HG02623 (cell line): ENCODE results near the gene TMEM89.

ENCODE experiments used
- ATAC-seq: cut with Tn5 transposase; IDR thresholded peaks from one replicate; pipeline ENCODE4 v1.9.1; 2021; ENCODE audit warnings: moderate library complexity; ENCODE audit not compliant: unreplicated experiment

Gene TMEM89

DNA sequence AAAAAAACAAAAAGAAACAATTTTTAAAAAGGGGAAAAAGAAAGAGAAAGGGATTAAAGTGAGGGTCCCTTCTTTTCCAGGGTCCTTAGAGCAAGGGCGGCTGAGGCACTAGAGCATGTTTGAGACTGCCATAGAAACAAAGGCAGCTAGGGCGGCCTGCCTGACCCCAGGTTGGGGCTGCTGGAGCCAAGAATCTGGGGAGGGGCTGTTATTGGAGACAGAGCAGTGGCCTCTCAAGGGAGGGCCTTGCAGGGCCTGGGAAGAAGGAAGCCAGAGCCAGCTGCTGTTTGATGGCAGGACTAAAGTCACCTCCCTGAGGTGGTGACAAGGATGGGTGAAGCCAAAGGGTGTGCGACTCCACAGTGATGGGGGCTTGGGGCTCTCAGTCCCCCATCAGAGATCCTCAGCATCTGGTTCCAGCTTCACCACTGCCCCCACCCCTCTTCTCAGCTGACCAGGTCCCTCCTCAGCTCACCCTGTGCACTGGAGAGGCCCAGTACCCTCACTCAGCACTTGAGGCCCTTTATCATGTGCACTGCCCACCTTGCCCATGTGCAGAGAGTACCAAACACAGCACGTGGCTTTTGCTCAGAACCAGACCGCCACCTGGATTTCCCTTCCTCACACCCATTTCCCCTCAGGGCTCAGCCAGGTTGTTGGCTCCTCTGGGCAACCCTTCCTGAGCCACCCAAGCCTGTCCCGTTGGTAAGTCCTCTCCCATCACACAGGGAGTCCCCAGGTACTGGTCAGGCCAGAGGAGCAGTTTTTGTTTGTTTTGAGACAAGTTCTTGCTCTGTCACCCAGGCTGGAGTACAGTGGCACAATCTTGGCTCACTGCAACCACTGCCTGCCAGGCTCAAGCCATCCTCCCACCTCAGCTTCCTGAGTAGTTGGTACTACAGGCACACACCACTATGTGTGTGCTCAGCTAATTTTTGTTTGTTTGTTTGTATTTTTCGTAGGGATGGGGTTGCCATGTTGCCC lies 1.7 kb downstream of the TMEM89 start:
- no peak for ATAC-seq

DNA sequence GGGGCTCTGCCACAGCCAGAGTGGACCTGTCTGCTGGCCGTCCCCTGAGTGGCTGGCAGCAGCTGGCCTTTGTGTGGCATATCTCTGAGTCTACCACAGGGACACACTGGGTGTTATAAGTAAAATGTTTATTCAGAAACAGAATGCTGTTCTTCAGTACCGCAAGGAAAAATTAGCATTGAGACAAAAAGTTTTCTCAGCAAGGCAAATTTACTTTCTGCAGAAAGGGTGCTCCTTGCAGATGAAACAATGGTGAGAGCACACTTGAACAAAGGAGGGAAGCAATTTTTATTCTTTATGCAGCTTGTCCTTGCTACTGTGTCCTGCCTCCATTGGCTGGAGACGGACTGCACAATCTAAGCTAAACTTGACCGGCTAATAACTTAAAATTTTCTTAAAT lies 4.0 kb downstream of the TMEM89 start:
- ATAC-seq: no peak

DNA sequence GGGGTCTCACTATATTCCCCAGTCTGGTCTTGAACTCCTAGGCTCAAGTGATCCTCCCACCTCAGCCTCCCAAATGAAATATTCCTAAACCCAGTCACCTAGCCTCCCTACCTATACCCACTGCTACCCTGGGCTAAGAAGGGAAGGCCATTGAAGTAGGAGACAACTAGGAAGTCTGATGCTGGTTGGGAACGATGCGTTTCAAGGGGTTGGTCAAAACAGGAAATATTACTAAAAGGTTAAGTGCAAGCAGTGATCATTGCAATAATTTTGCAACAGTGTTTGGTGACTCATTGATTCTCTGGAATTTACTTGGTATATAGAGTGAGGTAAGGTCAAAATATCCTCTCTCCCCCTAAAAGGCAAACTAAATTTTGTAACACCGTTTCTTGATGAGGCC lies 7.5 kb downstream of the TMEM89 start:
- ATAC-seq: no peak

DNA sequence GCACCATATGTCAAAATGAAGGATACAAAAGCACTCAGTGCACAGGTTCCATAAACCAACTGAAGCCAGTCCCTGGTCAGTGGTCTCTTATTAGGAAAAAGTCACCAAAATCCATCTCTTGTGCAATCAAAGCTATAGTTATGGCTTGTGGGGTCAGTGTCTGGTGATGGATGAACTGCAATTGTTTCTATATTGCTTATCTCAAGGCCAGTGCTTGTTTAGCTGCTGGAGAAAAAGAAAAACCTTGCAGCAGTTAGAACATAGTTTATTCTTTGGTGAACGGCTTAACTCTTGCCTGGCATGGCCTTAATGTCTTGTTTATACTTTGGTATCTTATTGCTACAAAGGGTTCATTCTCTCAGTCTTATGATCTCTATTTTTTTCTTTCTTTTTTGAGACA lies 9.3 kb downstream of the TMEM89 start:
- no peak for ATAC-seq

DNA sequence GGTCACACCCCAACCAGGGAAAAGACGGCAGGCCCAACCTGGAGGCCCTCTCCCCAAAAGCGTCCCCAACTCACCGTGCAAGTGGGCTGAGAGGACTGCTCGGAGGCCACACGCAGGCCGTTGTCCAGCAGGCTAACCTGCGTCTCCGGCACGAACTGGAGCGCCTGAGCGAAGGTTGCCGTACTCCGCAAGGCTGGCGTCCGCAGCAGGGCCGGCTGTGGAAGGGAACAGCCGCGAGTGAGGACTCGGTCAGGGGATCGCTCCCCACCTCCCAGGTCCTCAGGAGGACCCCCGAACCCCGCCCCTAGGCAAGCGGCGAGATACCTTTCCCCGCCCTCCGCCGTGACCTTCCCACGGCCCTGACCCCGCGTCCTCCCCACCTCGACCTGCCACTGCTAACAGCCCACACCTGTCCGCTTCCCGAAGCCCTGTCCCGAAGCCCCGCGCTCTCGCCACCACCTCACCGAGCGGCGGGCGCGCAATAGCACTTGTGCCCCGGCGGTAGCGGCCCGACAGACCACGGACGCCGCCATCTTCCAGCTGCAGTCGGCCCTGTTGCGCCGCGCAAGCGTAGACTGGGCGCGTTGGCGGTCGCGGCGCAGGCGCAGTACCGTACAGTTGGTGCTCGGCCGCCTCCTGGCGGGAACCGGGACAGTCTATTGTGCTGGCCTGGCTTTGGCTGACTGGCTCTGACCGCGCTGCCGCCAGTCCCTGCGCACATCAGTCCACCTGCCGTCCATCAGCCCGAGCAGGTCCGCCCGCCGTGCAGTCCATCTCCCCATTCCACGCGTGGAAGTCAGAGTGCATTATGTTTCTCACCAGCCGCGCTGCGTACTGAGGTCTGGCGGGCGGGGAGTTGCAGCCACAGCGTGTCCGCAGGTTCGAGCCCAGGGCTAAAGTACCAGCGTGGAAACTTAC lies 12.2 kb downstream of the TMEM89 start, which contains the start of gene UQCRC1:
Gene UQCRC1, minus strand, starts transcription at position 559 of the 918 bp plus-strand sequence. Its CDS starts 26 bp downstream, at position 533.
- ATAC-seq: peak; percentile 97

DNA sequence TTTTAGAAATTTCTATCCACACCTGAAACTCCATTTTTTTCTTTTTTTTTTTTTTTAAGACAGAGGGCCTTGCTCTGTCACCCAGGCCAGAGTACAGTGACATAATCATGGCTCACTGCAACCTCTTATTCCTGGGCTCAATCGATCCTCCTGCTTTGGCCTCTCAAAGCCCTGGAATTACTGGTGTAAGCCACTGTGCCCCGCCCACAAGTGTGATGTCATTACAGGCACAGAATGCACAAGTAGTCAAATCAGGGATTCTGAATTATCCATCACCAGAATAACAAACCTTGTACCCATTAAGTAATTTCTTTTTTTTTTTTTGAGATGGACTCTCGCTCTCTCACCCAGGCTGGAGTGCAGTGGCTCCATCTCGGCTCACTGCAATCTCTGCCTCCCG lies 14.1 kb downstream of the TMEM89 start:
- ATAC-seq: no peak

DNA sequence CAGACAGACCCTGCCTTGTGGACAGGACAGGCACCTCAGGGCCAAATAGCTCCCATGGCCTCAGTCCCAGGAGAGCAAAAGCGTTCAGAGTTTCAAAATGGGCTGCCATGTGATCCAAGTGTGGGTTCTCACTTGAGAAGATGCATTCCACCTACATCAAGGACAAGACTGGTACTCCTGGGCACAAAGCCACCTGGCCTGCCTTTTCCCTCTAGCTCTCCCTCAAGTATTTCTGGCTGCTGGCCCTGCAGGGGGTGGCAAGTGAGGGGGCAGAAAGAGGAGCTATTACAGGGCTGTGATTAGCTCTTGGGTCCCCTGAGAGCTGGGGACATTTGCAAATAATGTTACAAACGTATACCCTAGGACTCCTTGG lies 20.0 kb downstream of the TMEM89 start:
- ATAC-seq: no peak

DNA sequence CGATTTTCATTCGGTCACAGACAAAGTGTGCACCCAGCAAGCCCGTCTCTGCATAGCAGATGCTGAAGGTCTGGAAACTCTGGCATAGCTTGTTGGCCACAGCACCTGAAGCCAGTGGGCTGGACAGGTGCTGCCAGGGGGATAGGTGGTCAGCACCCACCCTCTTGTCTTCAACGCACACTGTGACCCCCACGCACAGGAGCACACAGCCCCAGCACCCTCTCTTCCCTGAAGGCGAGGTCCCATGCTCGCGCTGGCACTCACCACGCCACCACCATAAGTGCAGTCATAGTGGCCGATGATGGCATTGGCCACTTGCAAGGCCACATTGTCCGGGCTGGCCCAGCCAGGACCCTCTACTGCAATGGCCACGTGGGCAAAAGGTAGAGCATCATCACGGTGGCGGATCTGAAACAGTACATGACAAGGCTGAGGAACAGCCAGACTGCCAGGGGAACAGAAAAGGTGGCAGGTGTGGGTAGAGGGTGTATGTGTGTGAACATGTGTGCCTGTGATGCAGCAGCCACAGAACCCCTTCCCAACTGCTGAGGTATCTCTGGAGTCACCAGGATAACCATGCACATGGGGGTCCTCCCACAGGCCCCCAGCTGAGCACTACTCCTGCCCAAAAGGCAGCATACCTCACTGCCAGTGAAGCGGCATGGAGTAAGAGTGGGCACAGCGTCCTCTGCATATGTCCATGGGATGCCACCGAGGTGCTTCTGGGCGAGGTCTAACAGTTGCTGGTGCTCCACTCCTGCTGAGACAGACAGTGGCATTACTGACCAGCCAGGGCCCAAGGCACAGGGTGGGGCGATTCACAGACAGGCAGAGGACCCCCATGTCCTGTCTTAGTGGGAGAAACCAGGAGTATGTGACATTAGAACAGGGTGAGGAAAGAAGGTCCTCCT lies 20.6 kb downstream of the TMEM89 start:
- ATAC-seq: no peak

DNA sequence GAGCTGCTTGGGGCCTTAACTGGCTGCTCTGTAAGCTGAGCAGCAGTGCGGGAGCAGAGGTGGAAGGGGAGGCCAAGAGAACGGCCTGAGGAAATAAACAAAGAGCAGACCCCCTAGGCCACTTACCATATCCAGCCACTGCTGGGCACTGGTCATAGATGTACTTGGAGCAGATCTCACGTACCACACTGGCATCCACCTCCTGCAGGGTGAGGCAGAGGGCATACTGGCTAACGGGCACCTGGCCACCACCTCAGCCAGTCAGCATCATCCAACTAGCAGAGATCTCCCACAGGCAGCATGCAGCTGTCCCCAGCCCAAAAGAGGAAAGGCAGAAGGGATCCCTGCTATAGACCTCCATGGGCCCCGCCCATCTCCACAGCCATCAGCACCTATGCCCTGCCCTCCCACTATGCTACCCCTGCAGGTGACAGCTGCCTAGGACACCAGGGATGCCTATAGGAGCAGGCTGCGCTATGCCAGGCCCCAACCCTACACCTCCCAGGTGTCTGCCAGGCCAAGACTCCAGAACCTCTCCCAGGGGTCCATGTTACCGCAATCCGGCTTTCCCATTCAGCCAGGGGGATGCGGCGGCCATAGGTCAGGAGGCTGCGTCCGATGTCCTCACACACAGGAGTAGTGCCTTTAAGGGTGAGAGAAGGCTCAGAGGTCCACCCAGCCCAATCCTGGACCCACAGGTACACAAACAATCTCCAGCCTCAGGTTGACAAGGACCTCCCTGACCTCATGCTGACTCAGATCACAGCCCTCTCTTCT lies 21.9 kb downstream of the TMEM89 start:
- ATAC-seq: no peak

DNA sequence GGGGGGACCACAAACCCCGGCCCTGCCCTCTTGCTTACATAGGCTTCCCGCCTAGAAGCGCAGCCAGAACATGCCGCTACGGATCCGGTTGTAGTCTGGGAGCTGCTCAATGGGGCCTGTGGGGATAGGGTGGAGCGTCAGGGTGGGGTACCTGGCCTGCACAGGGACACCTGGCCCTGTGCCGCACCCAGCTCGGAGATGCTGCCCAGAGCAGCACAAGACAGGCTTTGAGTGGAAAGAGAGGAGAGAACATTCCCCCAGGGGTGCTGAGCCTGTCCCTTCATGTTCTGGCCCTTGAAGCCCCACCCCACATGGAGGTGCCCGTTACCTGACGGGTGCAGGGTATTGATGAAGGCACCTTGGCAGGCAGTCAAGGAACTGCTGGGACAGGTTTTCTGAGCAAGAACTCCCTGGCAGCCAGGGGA lies 22.5 kb downstream of the TMEM89 start:
- ATAC-seq: no peak

DNA sequence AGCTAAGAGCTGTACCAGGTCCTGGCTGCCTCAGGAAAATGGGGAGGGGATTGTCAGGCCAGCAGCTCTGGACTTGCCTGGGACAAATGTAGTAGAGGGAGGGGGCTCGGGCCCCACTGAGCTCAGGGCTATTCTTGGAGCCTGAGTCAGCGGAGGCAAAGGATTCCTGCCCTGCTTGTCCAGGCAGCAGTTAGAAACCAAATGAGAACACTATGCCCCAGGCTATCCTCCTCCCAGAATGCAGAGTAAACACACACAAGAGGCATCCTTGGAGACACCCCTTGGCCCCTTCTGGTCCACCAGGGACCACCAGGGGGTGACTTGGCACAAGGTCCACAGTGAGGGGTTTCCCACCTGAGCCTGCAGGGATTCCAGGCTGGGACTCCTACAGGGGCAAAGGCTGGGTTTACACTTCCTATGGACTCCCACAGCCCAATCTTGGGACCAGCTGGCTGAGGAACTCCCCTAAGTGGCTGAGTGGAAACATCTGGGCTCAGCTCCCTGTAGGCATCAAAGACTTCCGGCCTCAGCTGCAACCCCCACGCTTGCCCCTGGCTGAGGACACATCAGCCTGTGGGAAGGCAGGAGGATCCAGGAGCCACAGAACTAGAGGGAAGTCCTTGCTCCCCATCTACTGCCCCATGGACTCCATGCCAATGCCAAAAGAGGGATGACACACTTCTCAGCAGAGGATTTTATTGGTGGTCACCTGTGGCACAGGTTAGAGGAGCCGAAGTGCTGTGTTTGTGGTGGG lies 23.1 kb downstream of the TMEM89 start:
- no peak for ATAC-seq

DNA sequence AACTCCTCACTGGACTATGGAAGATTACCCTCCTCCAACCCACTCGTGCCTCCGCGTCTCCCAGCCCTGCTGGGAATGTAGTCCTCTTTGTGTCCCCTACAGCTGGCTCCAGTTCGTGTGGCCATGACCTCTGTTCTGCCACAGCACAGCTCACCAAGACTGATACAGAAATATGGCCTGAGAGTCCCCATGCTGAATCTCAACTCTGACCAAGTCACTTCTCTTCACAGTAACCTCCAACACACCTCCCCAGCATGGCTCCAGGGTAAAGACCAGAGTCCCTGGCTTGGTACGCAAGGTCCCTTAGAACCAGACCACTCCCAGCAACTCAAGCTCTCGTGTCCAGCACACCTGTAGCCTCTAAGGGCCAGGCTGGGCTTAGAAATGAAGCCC lies 24.2 kb downstream of the TMEM89 start:
- no peak for ATAC-seq

DNA sequence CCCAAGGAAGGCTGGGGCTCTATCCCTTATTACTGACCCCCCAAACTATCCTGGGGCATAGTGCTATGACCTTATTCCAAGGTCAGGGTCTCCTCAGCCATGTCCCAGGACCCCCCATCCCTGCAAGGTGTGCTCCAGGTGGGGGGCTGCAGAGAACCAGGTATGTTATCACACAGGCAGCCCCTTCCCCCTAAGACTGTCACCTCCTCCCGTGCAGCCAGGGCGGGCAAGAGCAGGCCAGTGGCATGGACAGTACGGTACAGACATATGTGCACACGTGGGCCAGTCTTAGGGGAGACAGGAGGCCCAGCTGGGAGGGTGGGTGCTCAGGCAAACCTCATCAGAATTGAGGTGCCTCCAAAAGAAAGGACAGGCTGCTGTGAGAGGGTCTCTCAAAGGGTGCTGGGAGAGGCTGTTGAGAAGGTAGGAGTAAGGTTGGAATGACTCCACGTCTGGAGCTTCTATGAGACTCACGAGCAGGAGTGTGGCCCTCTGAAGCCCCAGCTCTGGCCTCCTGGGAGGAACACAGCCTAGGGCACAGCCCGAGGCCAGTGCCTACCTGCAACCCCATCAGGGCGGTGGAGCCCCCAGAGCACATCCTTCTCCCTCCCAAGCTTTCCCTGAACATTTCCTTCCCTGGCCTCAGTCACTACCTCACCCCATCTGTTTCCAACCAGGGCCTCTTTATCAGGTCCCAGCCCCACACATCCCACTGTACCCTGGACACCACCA lies 24.7 kb downstream of the TMEM89 start:
- no peak for ATAC-seq

DNA sequence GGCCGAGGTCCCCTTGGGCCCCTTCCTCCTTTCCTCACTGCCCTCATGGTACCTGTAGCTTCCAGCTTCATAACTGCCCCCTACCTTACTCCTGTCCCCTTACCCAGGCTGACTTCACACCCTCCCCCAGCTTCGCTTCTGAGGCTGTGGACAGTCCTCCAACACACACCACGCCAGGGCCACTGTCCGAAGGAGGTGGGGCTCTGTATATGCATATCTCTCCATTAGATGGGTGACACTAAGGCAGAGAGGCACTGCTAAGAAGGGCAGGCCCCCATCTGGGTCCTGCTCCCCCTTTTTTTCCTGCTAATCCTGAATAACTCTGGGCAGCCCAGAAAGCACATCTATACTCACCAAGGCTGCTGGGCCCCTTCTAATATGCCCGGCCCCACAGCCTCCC lies 25.4 kb downstream of the TMEM89 start:
- ATAC-seq: no peak

DNA sequence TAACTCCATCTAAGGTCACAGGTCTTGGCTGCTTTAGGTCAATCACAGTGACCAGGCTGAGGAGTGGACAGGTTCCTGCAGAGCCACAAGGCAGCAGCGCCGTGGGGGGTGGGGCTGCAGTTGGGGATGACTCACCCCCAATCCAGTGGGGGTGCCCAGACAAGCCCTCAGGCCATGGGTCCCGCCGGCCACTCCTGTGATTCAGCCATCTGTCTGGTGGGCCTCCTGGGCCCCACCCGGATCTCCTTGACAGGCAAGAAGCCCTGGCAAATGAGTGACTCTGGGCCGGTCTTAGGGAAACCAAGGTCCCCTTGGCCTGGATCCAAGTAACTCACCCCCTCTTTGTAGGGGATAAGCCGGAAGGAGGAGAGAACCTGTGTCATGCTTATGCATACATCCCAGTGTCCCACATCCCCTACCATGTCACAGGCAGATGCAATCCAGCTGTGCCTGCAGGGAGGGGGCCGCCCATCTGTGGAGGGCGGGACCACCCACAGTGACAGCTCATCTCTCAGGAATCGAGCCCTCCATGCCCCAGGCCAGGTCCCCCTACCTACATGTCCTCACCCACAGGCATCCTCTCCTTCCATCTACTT lies 25.9 kb downstream of the TMEM89 start:
- no peak for ATAC-seq

DNA sequence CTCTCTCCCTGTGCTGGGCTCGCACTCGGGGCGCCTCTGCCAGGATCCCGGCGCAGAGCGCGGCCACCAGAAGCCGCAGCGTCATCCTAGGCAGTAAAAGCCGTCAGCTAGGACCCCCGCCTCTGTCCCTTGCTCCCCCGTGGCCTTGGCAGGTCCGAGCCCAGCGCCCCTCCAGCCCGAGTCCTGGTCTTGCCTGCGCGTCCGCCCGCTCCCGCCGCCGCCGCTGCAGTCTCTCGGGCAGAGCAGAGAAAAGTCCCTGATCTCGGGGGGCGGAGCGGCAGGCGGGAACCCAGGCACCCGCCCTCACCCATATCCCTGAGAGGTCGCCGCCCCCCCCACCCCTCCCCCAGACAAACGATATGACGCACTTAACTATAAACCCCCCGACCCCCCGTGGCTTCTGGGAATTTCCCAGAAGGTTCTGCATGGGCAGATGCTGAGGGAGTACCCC lies 26.5 kb downstream of the TMEM89 start, which contains the start of gene COL7A1:
Gene COL7A1, minus strand, starts transcription at position 255 of the 451 bp plus-strand sequence. Its CDS starts 170 bp downstream, at position 85.
- no peak for ATAC-seq

DNA sequence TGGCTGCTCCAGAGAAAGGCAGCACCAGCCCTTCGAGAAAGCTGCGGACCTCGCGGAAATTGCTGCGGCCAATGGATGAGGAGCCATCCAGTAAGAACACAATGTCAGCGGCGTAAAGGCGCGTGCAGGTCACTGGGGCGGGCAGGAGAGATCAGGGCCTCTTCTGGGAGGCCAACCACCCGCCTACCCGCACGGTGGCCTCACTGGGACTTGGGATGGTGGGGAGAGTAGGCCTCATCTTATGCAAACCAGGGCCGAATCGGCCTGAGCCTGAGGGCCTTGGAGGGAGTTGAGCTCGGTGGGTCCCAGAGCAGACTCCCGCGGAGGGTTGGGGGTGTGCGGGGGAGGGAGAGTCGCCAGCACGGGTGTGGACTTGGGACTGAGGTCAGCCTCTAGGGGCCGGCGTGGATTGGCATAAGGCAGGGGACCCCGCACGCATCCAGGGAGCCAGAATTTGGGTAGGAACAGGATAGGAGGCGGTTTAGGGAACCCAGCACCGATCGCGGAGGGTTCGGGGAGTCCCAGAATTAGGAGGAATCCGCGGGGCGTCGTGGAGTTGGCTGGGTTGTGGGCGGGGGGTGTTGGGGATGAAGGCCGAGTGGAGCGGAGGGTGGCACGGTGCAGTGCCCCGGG lies 27.0 kb downstream of the TMEM89 start:
- no peak for ATAC-seq
